HepG2 (cell line): ENCODE results near the gene STX4. TPM values are rescaled to one million over a fixed set of nuclear protein-coding genes. Genes with fewer than 3 reads are reported as not detected.

Experiments
- CHCHD3 ChIP-seq: sonication (generic); formaldehyde crosslinking; IDR thresholded peaks from 2 replicates; pipeline ENCODE4 v1.8.0; 2022; ENCODE audit warnings: mild to moderate bottlenecking, missing genetic modification reagents, moderate library complexity
- GLMP ChIP-seq: sonication (generic); formaldehyde crosslinking; IDR thresholded peaks from 2 replicates; pipeline ENCODE4 v1.9.0; 2021; ENCODE audit warnings: missing genetic modification reagents, mild to moderate bottlenecking, borderline replicate concordance
- NCOA1 ChIP-seq: sonication (generic); formaldehyde crosslinking; IDR thresholded peaks from 2 replicates; pipeline ENCODE4 v1.9.0; 2021; ENCODE audit warnings: missing genetic modification reagents
- NFKB2 ChIP-seq: sonication (generic); formaldehyde crosslinking; IDR thresholded peaks from 2 replicates; pipeline ENCODE4 v1.4.0; 2020; ENCODE audit warnings: missing genetic modification reagents, borderline replicate concordance
- PHF8 ChIP-seq: sonication (generic); formaldehyde crosslinking; IDR thresholded peaks from 2 replicates; pipeline ENCODE4 v1.5.0; 2020; ENCODE audit warnings: missing genetic modification reagents
- RERE ChIP-seq: IDR thresholded peaks from 2 replicates; pipeline ENCODE4 v1.6.1; 2016; ENCODE audit warnings: low read depth, missing genetic modification reagents, missing compliant biosample characterization
- RXRA ChIP-seq: sonication (generic); formaldehyde crosslinking; IDR thresholded peaks from 2 replicates; pipeline ENCODE4 v1.5.1; 2020; ENCODE audit warnings: missing genetic modification reagents
- TRIM24 ChIP-seq: sonication (generic); formaldehyde crosslinking; IDR thresholded peaks from 2 replicates; pipeline ENCODE4 v1.8.0; 2022; ENCODE audit warnings: mild to moderate bottlenecking, missing genetic modification reagents
- UBTF ChIP-seq: sonication (generic); formaldehyde crosslinking; IDR thresholded peaks from 2 replicates; pipeline ENCODE4 v1.4.0; 2020; ENCODE audit warnings: mild to moderate bottlenecking, missing genetic modification reagents
- ZBTB38 ChIP-seq: sonication (generic); formaldehyde crosslinking; IDR thresholded peaks from 2 replicates; pipeline ENCODE4 v1.5.1; 2020; ENCODE audit warnings: mild to moderate bottlenecking, missing genetic modification reagents
- ZNF207 ChIP-seq: fragments of 450-650 bp; IDR thresholded peaks from 2 replicates; pipeline ENCODE4 v1.6.1; 2016; ENCODE audit warnings: antibody characterized with exemption, borderline replicate concordance
- ZNF232 ChIP-seq: sonication (generic); formaldehyde crosslinking; IDR thresholded peaks from 2 replicates; pipeline ENCODE4 v1.4.0; 2020; ENCODE audit warnings: missing genetic modification reagents, borderline replicate concordance
- ZNF569 ChIP-seq: sonication (generic); formaldehyde crosslinking; IDR thresholded peaks from 2 replicates; pipeline ENCODE4 v1.5.0; 2020; ENCODE audit warnings: mild to moderate bottlenecking, missing genetic modification reagents, moderate library complexity, borderline replicate concordance
- ZNF607 ChIP-seq: sonication (generic); formaldehyde crosslinking; IDR thresholded peaks from 2 replicates; pipeline ENCODE4 v1.5.1; 2020; ENCODE audit warnings: missing genetic modification reagents, mild to moderate bottlenecking, borderline replicate concordance
- ZNF747 ChIP-seq: sonication (generic); formaldehyde crosslinking; IDR thresholded peaks from 2 replicates; pipeline ENCODE4 v1.8.1; 2023; ENCODE audit warnings: missing genetic modification reagents, mild to moderate bottlenecking, borderline replicate concordance
- ZNF83 ChIP-seq: sonication (generic); formaldehyde crosslinking; IDR thresholded peaks from 2 replicates; pipeline ENCODE4 v1.4.0; 2020; ENCODE audit warnings: missing genetic modification reagents, mild to moderate bottlenecking, borderline replicate concordance
- polyA plus RNA-seq, 8 experiments: library from polyadenylated mRNA; depleted of rRNA in 3 of 8; stranded (reverse) in 7 of 8; unstranded in 1 of 8; fragments of >200 nt; fragmentation: Illumina TruSeq in 4 of 8; extraction: Trizol in 4 of 8; gene quantifications; 2 replicates each; pipeline versions ENCODE4 v1.2.1 to v1.2.3, GENCODE V29; 2011 to 2016; ENCODE audit warnings: low read depth in 4 of 8, missing spikeins in 1 of 8, mixed read lengths in 1 of 8; ENCODE audit not compliant: insufficient read depth in 1 of 8
- total RNA-seq, 5 experiments: library from RNA; depleted of rRNA; stranded (reverse); fragments of >200 nt; fragmentation: Illumina TruSeq; extraction: Trizol; gene quantifications; 2 replicates each; pipeline ENCODE4 v1.2.3, GENCODE V29; 2016; ENCODE audit warnings: low read depth in 1 of 5
- TF ChIP-seq, protein P1 (sequence below): sonication (generic); formaldehyde crosslinking; IDR thresholded peaks from 2 replicates; pipeline ENCODE4 v1.8.1; 2023; ENCODE audit warnings: missing genetic modification reagents, inconsistent platforms, borderline replicate concordance

The STX4 gene
- total and polyA plus RNA-seq, 2 of the 13 experiments (the other 11 are each of a cell fraction or from before 2014, with no cell fraction given), result 29.2 to 34.6 TPM

DNA sequence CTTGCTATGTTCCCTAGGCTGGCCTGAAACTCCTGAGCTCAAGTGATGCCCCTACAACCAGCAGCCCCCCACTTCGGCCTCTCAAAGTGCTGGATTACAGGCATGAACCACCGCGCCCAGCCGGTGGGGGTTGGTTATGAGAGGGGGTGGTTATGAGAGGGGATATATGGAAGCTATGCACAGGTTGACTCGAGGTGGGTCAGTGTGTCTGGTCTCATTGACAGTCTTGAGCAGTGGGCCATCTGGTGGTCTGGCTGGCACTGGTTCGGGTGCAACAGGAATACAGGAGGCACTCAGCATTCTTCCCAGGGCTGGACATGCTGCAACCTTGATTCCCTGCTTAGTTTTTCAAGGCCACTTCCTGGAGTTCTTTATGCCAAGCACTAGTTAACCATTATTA lies 17.3 kb upstream of the STX4 start (continued):
- no peak; the same call in 1 of the 2 replicates for TF ChIP-seq ZNF747 (CRISPR knock-in tag)
- no peak for TF ChIP-seq CHCHD3 (CRISPR knock-in tag)
- no peak for TF ChIP-seq ZNF83 (CRISPR knock-in tag)
- no peak for TF ChIP-seq UBTF (CRISPR knock-in tag)
- no peak for TF ChIP-seq ZNF607 (CRISPR knock-in tag)
- TF ChIP-seq ZNF232, result peak; percentile 44; the same call in 1 of the 2 replicates
- TF ChIP-seq ZBTB38 (CRISPR knock-in tag), result 0 out of 2 replicates have a peak, but pooled peaks have one; percentile 49
- TF ChIP-seq RXRA, result 0 out of 2 replicates have a peak, but pooled peaks have one; percentile 33
- no peak for TF ChIP-seq ZNF569 (CRISPR knock-in tag)
- TF ChIP-seq TRIM24, result no peak
- no peak for TF ChIP-seq PHF8 (CRISPR knock-in tag)
- TF ChIP-seq ZNF207, result no peak
- no peak for TF ChIP-seq GLMP (CRISPR knock-in tag)
- no peak for TF ChIP-seq NFKB2 (CRISPR knock-in tag)
- TF ChIP-seq, protein P1, sequence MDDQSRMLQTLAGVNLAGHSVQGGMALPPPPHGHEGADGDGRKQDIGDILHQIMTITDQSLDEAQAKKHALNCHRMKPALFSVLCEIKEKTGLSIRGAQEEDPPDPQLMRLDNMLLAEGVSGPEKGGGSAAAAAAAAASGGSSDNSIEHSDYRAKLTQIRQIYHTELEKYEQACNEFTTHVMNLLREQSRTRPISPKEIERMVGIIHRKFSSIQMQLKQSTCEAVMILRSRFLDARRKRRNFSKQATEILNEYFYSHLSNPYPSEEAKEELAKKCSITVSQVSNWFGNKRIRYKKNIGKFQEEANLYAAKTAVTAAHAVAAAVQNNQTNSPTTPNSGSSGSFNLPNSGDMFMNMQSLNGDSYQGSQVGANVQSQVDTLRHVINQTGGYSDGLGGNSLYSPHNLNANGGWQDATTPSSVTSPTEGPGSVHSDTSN, result no peak
- TF ChIP-seq RERE (CRISPR knock-in tag), result no peak
- TF ChIP-seq NCOA1 (CRISPR knock-in tag), result no peak
